ENCODE measurements around the gene PALLD. TPM values are rescaled to one million over a fixed set of nuclear protein-coding genes. Genes with fewer than 3 reads are reported as not detected.
"Not testable (repeated sequence)": the region's sequence is repeated elsewhere in the genome, so short reads cannot be mapped to it uniquely, and the experiment has no call there.

PALLD gene
- polyA plus RNA-seq (19.9 and 20.5 TPM in 2 replicates), polyA minus RNA-seq (32.1 and 44.6 TPM in 2 replicates)

GRCh38 chr4:168496834-168497233, at the start of gene PALLD:
Gene PALLD, plus strand, starts transcription at chr4:168497052.
- Histone ChIP-seq H3K27me3 (ENCODE audit: insufficient read depth, low read depth, low read length) (no peaks in the 10 kb centered on the region), H3K79me2 (replicated peaks; ENCODE audit: insufficient read depth, low read length) (no peaks in the 10 kb centered on the region), H3K9ac (ENCODE audit: low read length) (no peak within 1 kb of the TSS), H3K9me3 (ENCODE audit: low read length) (no peaks in the 10 kb centered on the region), H4K20me1 (ENCODE audit: insufficient read depth) (no peaks in the 10 kb centered on the region), H3F3A (ENCODE audit: insufficient read depth, low read length, poor library complexity, severe bottlenecking) (no peaks in the 10 kb centered on the region), H3K36me3 (ENCODE audit: insufficient read depth, low read length) (no peaks in the 10 kb centered on the region), H3K4me3 (ENCODE audit: low read length) (no peak within 1 kb of the TSS), H3K9me2 (ENCODE audit: insufficient read depth, low read length) (no peaks in the 10 kb centered on the region), H3K27ac (ENCODE audit: low read length) (no peak within 1 kb of the TSS), H3K4me2 (ENCODE audit: low read length) (no peak within 1 kb of the TSS), H2AFZ (ENCODE audit: low read depth, low read length) (no peak within 1 kb of the TSS)
- TF ChIP-seq RAD21 (conservative IDR thresholded peaks at IDR 0.05), result no peak
- no peak for TF ChIP-seq MXI1 (conservative IDR thresholded peaks at IDR 0.05; ENCODE audit: poor library complexity, severe bottlenecking)
- no peak for TF ChIP-seq SMC3 (conservative IDR thresholded peaks at IDR 0.05; ENCODE audit: poor library complexity)
- no peak for TF ChIP-seq TAF1 (IDR thresholded peaks at IDR 0.05; ENCODE audit: low read depth)
- TF ChIP-seq POLR2AphosphoS5 (IDR thresholded peaks at IDR 0.05), result no peak
- no peak for TF ChIP-seq EP300 (conservative IDR thresholded peaks at IDR 0.05; ENCODE audit: poor library complexity, severe bottlenecking)

GRCh38 chr4:168449063-168449462, 47.8 kb upstream of the PALLD start:
- H3K4me3 ChIP-seq (ENCODE audit: low read length); H2AFZ ChIP-seq (ENCODE audit: low read depth, low read length); H4K20me1 ChIP-seq (ENCODE audit: insufficient read depth): not testable (repeated sequence)

GRCh38 chr4:168449719-168450452, 47.0 kb upstream of the PALLD start:
- no peaks in the 10 kb centered on the region for H3K79me2 ChIP-seq (replicated peaks; ENCODE audit: insufficient read depth, low read length)
- no peak overlapping the region for H3K4me2 ChIP-seq (ENCODE audit: low read length)
- TF ChIP-seq RAD21 (conservative IDR thresholded peaks at IDR 0.05) (no peak), SMC3 (conservative IDR thresholded peaks at IDR 0.05; ENCODE audit: poor library complexity) (no peak), POLR2AphosphoS5 (IDR thresholded peaks at IDR 0.05) (no peak), EP300 (conservative IDR thresholded peaks at IDR 0.05; ENCODE audit: poor library complexity, severe bottlenecking) (no peak), MXI1 (conservative IDR thresholded peaks at IDR 0.05; ENCODE audit: poor library complexity, severe bottlenecking) (no peak), CTCF (IDR thresholded peaks at IDR 0.05; ENCODE audit: poor library complexity, severe bottlenecking) (no peak), EZH2 (IDR thresholded peaks at IDR 0.05; ENCODE audit: borderline replicate concordance, insufficient read depth, low read length, poor library complexity, severe bottlenecking) (no peak), TAF1 (IDR thresholded peaks at IDR 0.05; ENCODE audit: low read depth) (no peak)
- TF ChIP-seq, protein P1, sequence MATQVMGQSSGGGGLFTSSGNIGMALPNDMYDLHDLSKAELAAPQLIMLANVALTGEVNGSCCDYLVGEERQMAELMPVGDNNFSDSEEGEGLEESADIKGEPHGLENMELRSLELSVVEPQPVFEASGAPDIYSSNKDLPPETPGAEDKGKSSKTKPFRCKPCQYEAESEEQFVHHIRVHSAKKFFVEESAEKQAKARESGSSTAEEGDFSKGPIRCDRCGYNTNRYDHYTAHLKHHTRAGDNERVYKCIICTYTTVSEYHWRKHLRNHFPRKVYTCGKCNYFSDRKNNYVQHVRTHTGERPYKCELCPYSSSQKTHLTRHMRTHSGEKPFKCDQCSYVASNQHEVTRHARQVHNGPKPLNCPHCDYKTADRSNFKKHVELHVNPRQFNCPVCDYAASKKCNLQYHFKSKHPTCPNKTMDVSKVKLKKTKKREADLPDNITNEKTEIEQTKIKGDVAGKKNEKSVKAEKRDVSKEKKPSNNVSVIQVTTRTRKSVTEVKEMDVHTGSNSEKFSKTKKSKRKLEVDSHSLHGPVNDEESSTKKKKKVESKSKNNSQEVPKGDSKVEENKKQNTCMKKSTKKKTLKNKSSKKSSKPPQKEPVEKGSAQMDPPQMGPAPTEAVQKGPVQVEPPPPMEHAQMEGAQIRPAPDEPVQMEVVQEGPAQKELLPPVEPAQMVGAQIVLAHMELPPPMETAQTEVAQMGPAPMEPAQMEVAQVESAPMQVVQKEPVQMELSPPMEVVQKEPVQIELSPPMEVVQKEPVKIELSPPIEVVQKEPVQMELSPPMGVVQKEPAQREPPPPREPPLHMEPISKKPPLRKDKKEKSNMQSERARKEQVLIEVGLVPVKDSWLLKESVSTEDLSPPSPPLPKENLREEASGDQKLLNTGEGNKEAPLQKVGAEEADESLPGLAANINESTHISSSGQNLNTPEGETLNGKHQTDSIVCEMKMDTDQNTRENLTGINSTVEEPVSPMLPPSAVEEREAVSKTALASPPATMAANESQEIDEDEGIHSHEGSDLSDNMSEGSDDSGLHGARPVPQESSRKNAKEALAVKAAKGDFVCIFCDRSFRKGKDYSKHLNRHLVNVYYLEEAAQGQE (IDR thresholded peaks at IDR 0.05; ENCODE audit: borderline replicate concordance), result no peak
- H3K9ac ChIP-seq (ENCODE audit: low read length), result no peak overlapping the region
- H3K36me3 ChIP-seq (ENCODE audit: insufficient read depth, low read length), result no peaks in the 10 kb centered on the region
- H3K9me2 ChIP-seq (ENCODE audit: insufficient read depth, low read length), result no peaks in the 10 kb centered on the region
- no peaks in the 10 kb centered on the region for H4K20me1 ChIP-seq (ENCODE audit: insufficient read depth)
- H3K27me3 ChIP-seq (ENCODE audit: insufficient read depth, low read depth, low read length), result no peaks in the 10 kb centered on the region
- no peak overlapping the region for H2AFZ ChIP-seq (ENCODE audit: low read depth, low read length)
- H3F3A ChIP-seq (ENCODE audit: insufficient read depth, low read length, poor library complexity, severe bottlenecking), result no peaks in the 10 kb centered on the region
- no peak overlapping the region for H3K4me3 ChIP-seq (ENCODE audit: low read length)
- no peak overlapping the region for H3K27ac ChIP-seq (ENCODE audit: low read length)
- H3K9me3 ChIP-seq (ENCODE audit: low read length), result no peaks in the 10 kb centered on the region

More at GRCh38 chr4:168449063-168449462, 47.8 kb upstream of the PALLD start:
- not testable (repeated sequence) for H3F3A ChIP-seq (ENCODE audit: insufficient read depth, low read length, poor library complexity, severe bottlenecking); H3K4me2 ChIP-seq (ENCODE audit: low read length); H3K9me3 ChIP-seq (ENCODE audit: low read length); H3K27ac ChIP-seq (ENCODE audit: low read length); H3K9me2 ChIP-seq (ENCODE audit: insufficient read depth, low read length); H3K9ac ChIP-seq (ENCODE audit: low read length); H3K27me3 ChIP-seq (ENCODE audit: insufficient read depth, low read depth, low read length); H3K36me3 ChIP-seq (ENCODE audit: insufficient read depth, low read length); H3K79me2 ChIP-seq (replicated peaks; ENCODE audit: insufficient read depth, low read length)
